ENCODE results near the gene NEO1.

NEO1 gene

GRCh38 chr15:73328981-73329380, 276.7 kb downstream of the NEO1 start:
- Histone ChIP-seq H2BK12ac (ENCODE audit: low read length in 2 of 2) (no peak overlapping the region), H4K91ac (ENCODE audit: low read length) (no peak overlapping the region), H2BK15ac (ENCODE audit: low read depth, poor library complexity, severe bottlenecking) (no peak overlapping the region), H3K4me2 (ENCODE audit: low read length, poor library complexity, severe bottlenecking) (no peak overlapping the region), H2AK5ac (ENCODE audit: low read length, severe bottlenecking) (no peak overlapping the region), H3K27ac (ENCODE audit: low read length, poor library complexity, severe bottlenecking) (no peak overlapping the region), H2BK5ac (ENCODE audit: low read depth, low read length, poor library complexity, severe bottlenecking) (no peak overlapping the region), H3K36me3 (ENCODE audit: control insufficient read depth in 1 of 2, insufficient read depth in 2 of 2, low read depth in 1 of 2, low read length in 2 of 2) (no peaks in the 10 kb centered on the region), H3K18ac (ENCODE audit: low read depth in 1 of 2, low read length in 2 of 2) (no peak overlapping the region), H3K27me3 (ENCODE audit: control insufficient read depth in 1 of 2, insufficient read depth in 1 of 2, low read length in 2 of 2) (peaks cover 9 to 39% of the 10 kb centered on the region in 2 experiments), H3K4me3 (ENCODE audit: insufficient read depth in 1 of 2, low read depth in 1 of 2, low read length in 2 of 2) (no peak overlapping the region), H3K4me1 (ENCODE audit: control insufficient read depth, insufficient read depth, low read depth, low read length) (peaks cover 10% of the 10 kb centered on the region), H3K9ac (ENCODE audit: low read length) (no peak overlapping the region), H4K8ac (ENCODE audit: low read length) (no peak overlapping the region), H3K79me1 (replicated peaks; ENCODE audit: low read length, poor library complexity, severe bottlenecking) (no peaks in the 10 kb centered on the region), H3K9me3 (ENCODE audit: control insufficient read depth, low read length) (no peaks in the 10 kb centered on the region), H3K14ac (ENCODE audit: low read length in 2 of 2) (no peak overlapping the region), H2AFZ (ENCODE audit: low read depth, low read length) (no peak overlapping the region), H3K23ac (ENCODE audit: low read length in 2 of 2) (no peak overlapping the region), H3K4ac (ENCODE audit: low read depth in 1 of 2, low read length in 2 of 2) (no peak overlapping the region), H2BK120ac (ENCODE audit: low read depth, low read length) (no peak overlapping the region)
- no peak for DNase-seq
- 83% methylated on average over 9 of the region's 10 CpGs for WGBS

- no peak overlapping the region for H3K9ac ChIP-seq (ENCODE audit: low read length)
- peaks cover 9 to 41% of the 10 kb centered on the region in 2 experiments for H3K27me3 ChIP-seq (ENCODE audit: control insufficient read depth in 1 of 2, insufficient read depth in 1 of 2, low read length in 2 of 2)
- H2AK5ac ChIP-seq (ENCODE audit: low read length, severe bottlenecking) = no peak overlapping the region
- H2BK15ac ChIP-seq (ENCODE audit: low read depth, poor library complexity, severe bottlenecking) = no peak overlapping the region
- no peak overlapping the region for H3K4ac ChIP-seq (ENCODE audit: low read depth in 1 of 2, low read length in 2 of 2)
- no peak overlapping the region for H4K91ac ChIP-seq (ENCODE audit: low read length)
- H3K4me2 ChIP-seq (ENCODE audit: low read length, poor library complexity, severe bottlenecking) = no peak overlapping the region
- H3K9me3 ChIP-seq (ENCODE audit: control insufficient read depth, low read length) = no peaks in the 10 kb centered on the region
- no peak overlapping the region for H2BK5ac ChIP-seq (ENCODE audit: low read depth, low read length, poor library complexity, severe bottlenecking)
- no peak overlapping the region for H3K14ac ChIP-seq (ENCODE audit: low read length in 2 of 2)
- no peak overlapping the region for H2AFZ ChIP-seq (ENCODE audit: low read depth, low read length)
- H2BK120ac ChIP-seq (ENCODE audit: low read depth, low read length) = no peak overlapping the region
- H3K27ac ChIP-seq (ENCODE audit: low read length, poor library complexity, severe bottlenecking) = no peak overlapping the region
- WGBS = 88% methylated on average over 21 of the region's 21 CpGs
- H3K79me1 ChIP-seq (replicated peaks; ENCODE audit: low read length, poor library complexity, severe bottlenecking) = no peaks in the 10 kb centered on the region
- H3K4me3 ChIP-seq (ENCODE audit: insufficient read depth in 1 of 2, low read depth in 1 of 2, low read length in 2 of 2) = no peak overlapping the region
- H3K18ac ChIP-seq (ENCODE audit: low read depth in 1 of 2, low read length in 2 of 2) = no peak overlapping the region
- H3K4me1 ChIP-seq (ENCODE audit: control insufficient read depth, insufficient read depth, low read depth, low read length) = peaks cover 10% of the 10 kb centered on the region
- DNase-seq = no peak
- no peak overlapping the region for H4K8ac ChIP-seq (ENCODE audit: low read length)
- H2BK12ac ChIP-seq (ENCODE audit: low read length in 2 of 2) = no peak overlapping the region
- no peak overlapping the region for H3K23ac ChIP-seq (ENCODE audit: low read length in 2 of 2)
- H3K36me3 ChIP-seq (ENCODE audit: control insufficient read depth in 1 of 2, insufficient read depth in 2 of 2, low read depth in 1 of 2, low read length in 2 of 2) = no peaks in the 10 kb centered on the region
Measured at GRCh38 chr15:73329501-73330200, 277.4 kb downstream of the NEO1 start.

DNA sequence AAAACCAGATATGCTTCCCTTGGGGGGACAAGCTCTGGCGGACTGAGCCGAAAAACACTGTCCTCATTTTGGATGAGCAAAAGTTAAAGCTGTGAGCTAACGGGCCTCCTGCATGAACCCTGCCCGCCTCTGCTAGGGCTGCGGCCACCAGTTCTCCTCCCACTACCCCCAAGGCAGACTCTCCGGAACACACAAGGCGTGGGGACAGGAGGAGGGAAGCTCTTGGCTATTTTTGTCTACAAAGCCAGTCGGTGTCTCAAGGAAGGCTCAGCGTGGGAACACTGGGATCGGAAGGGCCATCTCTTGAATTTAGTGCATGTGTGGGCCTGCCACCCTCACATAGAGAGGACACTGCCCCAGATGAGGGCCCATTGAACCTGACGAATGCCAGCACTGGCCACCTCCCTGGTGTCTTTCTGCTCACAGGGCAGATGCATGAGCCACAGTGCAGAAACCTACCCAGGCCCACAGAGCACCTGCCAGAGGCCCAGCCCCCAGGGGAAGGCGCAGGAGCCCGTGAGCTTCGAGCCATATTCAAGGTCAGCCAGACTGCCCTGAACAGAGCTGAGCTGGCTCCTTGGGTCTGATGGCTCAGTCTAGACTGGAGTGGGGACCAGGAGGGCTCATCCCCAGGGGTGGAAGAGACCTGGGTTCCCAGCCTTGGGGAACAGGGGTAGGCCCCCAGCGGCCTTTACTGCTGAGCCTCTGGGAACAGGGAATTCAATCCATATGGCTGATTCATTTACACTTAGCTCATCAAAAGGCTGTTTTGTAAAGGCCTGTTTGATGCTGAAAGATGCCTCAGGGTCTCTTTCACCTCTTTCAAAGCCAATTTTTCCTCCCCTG, 278.2 kb downstream of the NEO1 start:
- H3K4me2 ChIP-seq (ENCODE audit: low read length, poor library complexity, severe bottlenecking) = no peak overlapping the region

DNA sequence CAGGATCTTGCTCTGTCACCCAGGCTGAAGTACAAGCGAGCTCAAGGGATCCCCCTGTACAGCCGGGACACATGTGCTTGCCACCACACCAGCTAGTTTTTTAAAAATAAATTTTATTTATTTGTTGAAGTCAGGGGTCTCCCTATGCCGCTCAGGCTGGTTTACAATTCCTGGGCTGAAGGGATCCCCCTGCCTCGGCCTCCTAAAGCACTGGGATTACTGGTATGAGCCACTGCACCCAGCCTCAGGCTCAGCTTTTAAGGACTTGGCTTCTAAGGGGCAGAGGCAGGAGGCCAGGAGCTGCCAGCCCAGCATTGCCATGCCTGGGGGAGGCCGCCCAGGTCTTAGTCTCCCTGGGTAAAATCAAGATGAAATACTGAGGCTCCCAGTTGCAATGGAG, 279.2 kb downstream of the NEO1 start:
- no peak overlapping the region for H2BK5ac ChIP-seq (ENCODE audit: low read depth, low read length, poor library complexity, severe bottlenecking)
- no peak overlapping the region for H3K27ac ChIP-seq (ENCODE audit: low read length, poor library complexity, severe bottlenecking)
- H3K79me1 ChIP-seq (replicated peaks; ENCODE audit: low read length, poor library complexity, severe bottlenecking) = no peaks in the 10 kb centered on the region
- DNase-seq = no peak
- no peak overlapping the region for H2AFZ ChIP-seq (ENCODE audit: low read depth, low read length)
- no peak overlapping the region for H2BK12ac ChIP-seq (ENCODE audit: low read length in 2 of 2)
- no peak overlapping the region for H2BK120ac ChIP-seq (ENCODE audit: low read depth, low read length)
- H3K4me1 ChIP-seq (ENCODE audit: control insufficient read depth, insufficient read depth, low read depth, low read length) = no peaks in the 10 kb centered on the region
- H4K8ac ChIP-seq (ENCODE audit: low read length) = no peak overlapping the region
- H2BK15ac ChIP-seq (ENCODE audit: low read depth, poor library complexity, severe bottlenecking) = no peak overlapping the region
- H3K9me3 ChIP-seq (ENCODE audit: control insufficient read depth, low read length) = no peaks in the 10 kb centered on the region
- WGBS = 78% methylated on average over 3 of the region's 5 CpGs
- H4K91ac ChIP-seq (ENCODE audit: low read length) = no peak overlapping the region
- no peak overlapping the region for H3K9ac ChIP-seq (ENCODE audit: low read length)
- H3K27me3 ChIP-seq (ENCODE audit: control insufficient read depth in 1 of 2, insufficient read depth in 1 of 2, low read length in 2 of 2) = peaks cover 9 to 40% of the 10 kb centered on the region in 2 experiments
- H2AK5ac ChIP-seq (ENCODE audit: low read length, severe bottlenecking) = no peak overlapping the region
- no peak overlapping the region for H3K4me2 ChIP-seq (ENCODE audit: low read length, poor library complexity, severe bottlenecking)
- H3K36me3 ChIP-seq (ENCODE audit: control insufficient read depth in 1 of 2, insufficient read depth in 2 of 2, low read depth in 1 of 2, low read length in 2 of 2) = no peaks in the 10 kb centered on the region
- no peak overlapping the region for H3K23ac ChIP-seq (ENCODE audit: low read length in 2 of 2)
- no peak overlapping the region for H3K4ac ChIP-seq (ENCODE audit: low read depth in 1 of 2, low read length in 2 of 2)
- H3K18ac ChIP-seq (ENCODE audit: low read depth in 1 of 2, low read length in 2 of 2) = no peak overlapping the region
- no peak overlapping the region for H3K14ac ChIP-seq (ENCODE audit: low read length in 2 of 2)
- H3K4me3 ChIP-seq (ENCODE audit: insufficient read depth in 1 of 2, low read depth in 1 of 2, low read length in 2 of 2) = no peak overlapping the region

More for the DNA sequence above, 278.2 kb downstream of the NEO1 start:
- H2AFZ ChIP-seq (ENCODE audit: low read depth, low read length) = no peak overlapping the region
- WGBS = 84% methylated on average over 15 of the region's 15 CpGs
- H3K4me1 ChIP-seq (ENCODE audit: control insufficient read depth, insufficient read depth, low read depth, low read length) = peaks cover 4% of the 10 kb centered on the region
- no peaks in the 10 kb centered on the region for H3K79me1 ChIP-seq (replicated peaks; ENCODE audit: low read length, poor library complexity, severe bottlenecking)
- H2BK120ac ChIP-seq (ENCODE audit: low read depth, low read length) = no peak overlapping the region
- DNase-seq = no peak
- H3K36me3 ChIP-seq (ENCODE audit: control insufficient read depth in 1 of 2, insufficient read depth in 2 of 2, low read depth in 1 of 2, low read length in 2 of 2) = no peaks in the 10 kb centered on the region
- H2BK12ac ChIP-seq (ENCODE audit: low read length in 2 of 2) = no peak overlapping the region
- H2AK5ac ChIP-seq (ENCODE audit: low read length, severe bottlenecking) = no peak overlapping the region
- no peaks in the 10 kb centered on the region for H3K9me3 ChIP-seq (ENCODE audit: control insufficient read depth, low read length)
- H3K9ac ChIP-seq (ENCODE audit: low read length) = no peak overlapping the region
- no peak overlapping the region for H3K4me3 ChIP-seq (ENCODE audit: insufficient read depth in 1 of 2, low read depth in 1 of 2, low read length in 2 of 2)
- H2BK5ac ChIP-seq (ENCODE audit: low read depth, low read length, poor library complexity, severe bottlenecking) = no peak overlapping the region
- no peak overlapping the region for H3K27ac ChIP-seq (ENCODE audit: low read length, poor library complexity, severe bottlenecking)
- no peak overlapping the region for H3K14ac ChIP-seq (ENCODE audit: low read length in 2 of 2)
- no peak overlapping the region for H4K91ac ChIP-seq (ENCODE audit: low read length)
- H4K8ac ChIP-seq (ENCODE audit: low read length) = no peak overlapping the region
- H3K4ac ChIP-seq (ENCODE audit: low read depth in 1 of 2, low read length in 2 of 2) = no peak overlapping the region
- no peak overlapping the region for H2BK15ac ChIP-seq (ENCODE audit: low read depth, poor library complexity, severe bottlenecking)
- H3K27me3 ChIP-seq (ENCODE audit: control insufficient read depth in 1 of 2, insufficient read depth in 1 of 2, low read length in 2 of 2) = peaks cover 9 to 40% of the 10 kb centered on the region in 2 experiments
- no peak overlapping the region for H3K23ac ChIP-seq (ENCODE audit: low read length in 2 of 2)
- H3K18ac ChIP-seq (ENCODE audit: low read depth in 1 of 2, low read length in 2 of 2) = no peak overlapping the region
